Activated CD8-positive, alpha-beta T cell treated with anti-CD3 and anti-CD28 coated beads for 36 hours (primary cell): ENCODE results near the gene CDCA8. TPM values are rescaled to one million over a fixed set of nuclear protein-coding genes. Genes with fewer than 3 reads are reported as not detected.

Source experiments
- ATAC-seq: fragments of 200-7000 bp; cut with Tn5 transposase; one replicate; pipeline ENCODE4 v1.10.0; 2021; ENCODE audit warnings: mild to moderate bottlenecking, moderate library complexity
- CTCF ChIA-PET: fragments of 350-600 bp; sonication (Branson Sonifier 250); formaldehyde crosslinking; loops from one replicate; lab custom pipeline; 2021; ENCODE audit warnings: antibody characterized with exemption; lab: Charles Lee
- POLR2A ChIA-PET: fragments of 350-600 bp; sonication (Branson Sonifier 250); formaldehyde crosslinking; loops from one replicate; lab custom pipeline; 2021; ENCODE audit warnings: antibody characterized with exemption; lab: Charles Lee
- DNase-seq: peaks from one replicate; pipeline ENCODE4 v3.0.0-alpha.2; 2020
- H3K27ac Mint-ChIP-seq: one replicate; pipeline ENCODE4 v1.8.0; 2021; ENCODE audit warnings: mild to moderate bottlenecking, mixed read lengths
- H3K27me3 Mint-ChIP-seq: one replicate; pipeline ENCODE4 v1.8.0; 2021; ENCODE audit warnings: mixed read lengths
- H3K36me3 Mint-ChIP-seq: one replicate; pipeline ENCODE4 v1.8.0; 2021; ENCODE audit warnings: low read depth, mixed read lengths
- H3K4me1 Mint-ChIP-seq: one replicate; pipeline ENCODE4 v1.8.0; 2021; ENCODE audit warnings: low read depth, mixed read lengths
- H3K4me3 Mint-ChIP-seq: one replicate; pipeline ENCODE4 v1.8.0; 2021; ENCODE audit warnings: mild to moderate bottlenecking, moderate library complexity, mixed read lengths
- H3K9me3 Mint-ChIP-seq: one replicate; pipeline ENCODE4 v1.8.0; 2021; ENCODE audit warnings: mixed read lengths
- intact Hi-C: fragments of 100-400 bp; cut with micrococcal nuclease; formaldehyde crosslinking; loops from one replicate; pipeline ENCODE4 v1.10.0; 2022
- total RNA-seq, 2 experiments: library from RNA; stranded (reverse); gene quantifications; one replicate each; pipeline ENCODE4 v1.2.3, GENCODE V29; 2021
- TF ChIP-seq, protein P1 (sequence below): fragments of 200-600 bp; IDR thresholded peaks from one replicate; pipeline ENCODE4 v1.8.0; 2022; ENCODE audit warnings: antibody characterized with exemption, mild to moderate bottlenecking

Gene CDCA8
- total RNA-seq, 2 experiments from 2014 or later: 53.7 to 56.0 TPM

DNA sequence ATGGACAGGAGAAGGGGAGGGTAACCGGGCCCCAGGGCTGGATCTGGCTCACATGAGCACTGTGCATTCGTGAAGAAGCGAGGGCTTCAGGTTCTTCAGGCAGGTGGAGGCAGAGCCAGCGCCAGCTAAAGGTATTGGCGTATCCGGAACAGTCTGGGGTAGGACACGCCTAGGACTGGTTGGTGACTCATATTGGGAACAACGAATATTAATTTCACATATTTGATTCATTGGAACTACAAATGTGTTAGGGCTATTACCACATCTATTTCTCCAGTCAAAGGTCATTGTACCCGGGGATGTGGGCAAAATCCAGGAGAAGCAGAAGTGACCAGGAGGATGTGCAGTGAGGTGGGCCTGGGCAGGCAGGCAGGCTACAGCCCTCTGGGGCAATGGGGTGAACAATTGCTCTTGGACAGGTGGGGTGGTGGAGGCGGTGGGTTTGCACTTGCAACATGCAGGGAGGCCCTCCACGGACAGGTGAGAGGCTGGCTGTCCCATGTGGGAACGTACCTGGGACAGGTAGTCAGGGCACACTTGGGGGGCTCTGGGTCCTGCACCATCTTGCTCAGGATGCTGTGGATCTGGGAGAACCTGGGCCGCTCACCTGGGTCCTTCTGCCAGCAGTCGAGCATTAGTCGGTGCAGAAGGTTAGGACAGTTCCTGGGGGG is 26.7 kb downstream of the CDCA8 start:
- ChIA-PET CTCF (no interaction called here), POLR2A (no interaction called here)
- Mint-ChIP-seq H3K27me3 (no peaks in the 10 kb centered on the region), H3K27ac (no peak overlapping the region), H3K4me3 (no peak overlapping the region), H3K4me1 (no peaks in the 10 kb centered on the region), H3K9me3 (no peaks in the 10 kb centered on the region), H3K36me3 (no peaks in the 10 kb centered on the region)
- DNase-seq (no peak), ATAC-seq (no peak)
- TF ChIP-seq, protein P1, sequence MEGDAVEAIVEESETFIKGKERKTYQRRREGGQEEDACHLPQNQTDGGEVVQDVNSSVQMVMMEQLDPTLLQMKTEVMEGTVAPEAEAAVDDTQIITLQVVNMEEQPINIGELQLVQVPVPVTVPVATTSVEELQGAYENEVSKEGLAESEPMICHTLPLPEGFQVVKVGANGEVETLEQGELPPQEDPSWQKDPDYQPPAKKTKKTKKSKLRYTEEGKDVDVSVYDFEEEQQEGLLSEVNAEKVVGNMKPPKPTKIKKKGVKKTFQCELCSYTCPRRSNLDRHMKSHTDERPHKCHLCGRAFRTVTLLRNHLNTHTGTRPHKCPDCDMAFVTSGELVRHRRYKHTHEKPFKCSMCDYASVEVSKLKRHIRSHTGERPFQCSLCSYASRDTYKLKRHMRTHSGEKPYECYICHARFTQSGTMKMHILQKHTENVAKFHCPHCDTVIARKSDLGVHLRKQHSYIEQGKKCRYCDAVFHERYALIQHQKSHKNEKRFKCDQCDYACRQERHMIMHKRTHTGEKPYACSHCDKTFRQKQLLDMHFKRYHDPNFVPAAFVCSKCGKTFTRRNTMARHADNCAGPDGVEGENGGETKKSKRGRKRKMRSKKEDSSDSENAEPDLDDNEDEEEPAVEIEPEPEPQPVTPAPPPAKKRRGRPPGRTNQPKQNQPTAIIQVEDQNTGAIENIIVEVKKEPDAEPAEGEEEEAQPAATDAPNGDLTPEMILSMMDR: no peak
- intact Hi-C loops: no loop called here

DNA sequence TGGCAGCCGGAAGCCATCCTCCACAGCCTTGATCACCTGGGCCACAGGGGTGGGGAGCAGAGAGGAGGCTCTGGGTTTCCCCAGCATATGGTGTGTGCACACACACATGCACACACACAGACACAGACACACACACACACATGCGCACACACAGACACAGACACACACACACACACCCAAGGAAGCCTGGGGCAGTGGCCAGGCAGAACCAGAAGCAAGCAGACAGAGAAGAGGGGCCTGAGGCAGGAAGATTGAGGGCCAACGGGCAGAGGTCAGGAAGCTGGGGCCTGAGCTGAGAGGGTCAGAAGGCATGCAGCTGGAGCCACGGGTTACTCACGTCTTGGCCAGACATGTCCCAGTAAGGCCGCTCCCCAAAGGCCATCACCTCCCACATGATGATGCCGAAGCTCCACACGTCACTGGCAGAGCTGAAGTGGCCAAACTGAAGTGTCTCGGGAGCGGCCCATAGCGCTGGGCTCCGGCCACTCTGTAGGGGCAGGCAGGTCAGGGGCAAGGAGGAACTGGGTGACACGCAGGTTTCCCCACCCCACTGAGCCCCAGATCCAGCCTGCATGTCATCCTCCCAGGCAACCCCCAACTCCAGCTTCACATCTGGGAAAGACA is 27.4 kb downstream of the CDCA8 start:
- Mint-ChIP-seq H3K36me3 (no peaks in the 10 kb centered on the region), H3K4me1 (no peaks in the 10 kb centered on the region), H3K9me3 (no peaks in the 10 kb centered on the region), H3K27me3 (no peaks in the 10 kb centered on the region), H3K27ac (no peak overlapping the region), H3K4me3 (no peak overlapping the region)
- TF ChIP-seq, protein P1: no peak
- POLR2A ChIA-PET: no interaction called here
- intact Hi-C loops: no loop called here
- CTCF ChIA-PET: interaction anchor here (1.0 kb wide), 1 partner anchor 10 kb away, joined by 3 read pairs; no protein-coding TSS in a partner anchor
- ATAC-seq (no peak), DNase-seq (no peak)

DNA sequence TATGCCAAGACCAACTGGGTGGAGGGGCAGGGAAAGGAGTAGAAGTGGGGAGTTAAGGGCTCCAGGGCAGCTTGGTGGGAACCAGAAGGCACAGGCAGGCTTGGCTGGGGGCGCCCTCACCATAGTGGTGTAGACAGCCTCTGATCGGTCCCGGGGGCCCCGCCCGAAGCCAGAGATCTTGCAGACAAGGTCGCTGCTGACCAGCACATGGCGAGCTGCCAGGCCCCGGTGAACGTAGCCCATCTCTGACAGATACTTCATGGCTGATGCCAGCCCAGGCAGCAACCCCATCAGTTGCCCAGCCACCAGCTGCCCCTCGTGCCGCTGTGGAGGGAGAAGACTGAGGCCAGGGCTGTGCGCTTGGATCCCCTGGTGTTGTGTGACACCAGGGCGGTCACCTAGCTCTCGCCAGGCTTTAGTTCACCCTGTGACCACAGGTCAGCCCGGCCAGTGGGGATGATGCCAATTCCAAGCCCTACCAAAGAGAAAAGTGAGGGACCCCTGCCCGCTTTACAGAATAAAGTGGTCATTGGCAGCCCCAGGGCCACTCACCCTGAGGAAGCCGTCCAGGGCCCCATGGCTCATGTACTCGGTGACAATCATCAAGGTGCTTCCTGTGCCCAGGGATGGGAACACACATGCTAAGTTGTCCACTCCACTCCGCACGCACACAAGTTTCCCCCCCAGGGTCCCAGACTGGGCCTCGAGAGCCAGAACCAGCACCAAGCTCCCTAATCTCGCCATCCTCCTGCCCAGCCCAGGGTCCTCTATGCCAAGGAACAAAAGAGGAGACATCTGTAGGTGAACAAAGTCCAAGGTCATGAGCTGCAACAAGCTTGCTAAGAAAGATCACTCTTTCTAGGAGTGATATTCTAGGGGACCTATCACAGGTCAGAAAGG is 28.2 kb downstream of the CDCA8 start:
- Mint-ChIP-seq H3K36me3 (no peaks in the 10 kb centered on the region), H3K27ac (no peak overlapping the region), H3K27me3 (no peaks in the 10 kb centered on the region), H3K4me1 (no peaks in the 10 kb centered on the region), H3K9me3 (no peaks in the 10 kb centered on the region), H3K4me3 (no peak overlapping the region)
- intact Hi-C loops: no loop called here
- DNase-seq (no peak), ATAC-seq (no peak)
- ChIA-PET CTCF (interaction anchor here (1.0 kb wide), 1 partner anchor 9 kb away, joined by 3 read pairs; no protein-coding TSS in a partner anchor), POLR2A (no interaction called here)
- TF ChIP-seq, protein P1: no peak

DNA sequence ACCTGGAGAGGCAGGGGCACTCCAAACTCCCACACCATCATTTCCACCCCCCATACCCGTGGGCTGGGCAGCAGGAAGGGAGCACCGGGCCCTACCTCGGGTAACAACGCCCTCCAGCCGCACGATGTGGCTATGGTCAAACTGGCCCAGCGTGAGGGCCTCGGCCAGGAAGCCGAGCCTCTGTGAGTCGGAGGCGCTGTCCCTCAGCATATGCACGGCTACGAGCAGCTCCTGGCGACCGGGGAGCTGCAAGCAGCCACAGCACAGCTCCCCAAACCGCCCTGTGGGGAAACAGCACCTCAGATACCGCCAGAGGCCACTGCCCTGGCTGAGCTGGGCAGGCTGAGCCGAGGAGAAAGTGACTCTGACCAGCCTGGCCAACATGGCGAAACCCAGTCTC is 29.2 kb downstream of the CDCA8 start:
- intact Hi-C loops: no loop called here
- H3K4me1 Mint-ChIP-seq: no peaks in the 10 kb centered on the region
- DNase-seq (no peak), ATAC-seq (no peak)
- H3K36me3 Mint-ChIP-seq: no peaks in the 10 kb centered on the region
- H3K27ac Mint-ChIP-seq: no peak overlapping the region
- peaks cover 3% of the 10 kb centered on the region for H3K27me3 Mint-ChIP-seq
- ChIA-PET POLR2A (interaction anchor here (1.5 kb wide), 1 partner anchor 10 kb away, joined by 3 read pairs; no protein-coding TSS in a partner anchor), CTCF (no interaction called here)
- no peaks in the 10 kb centered on the region for H3K9me3 Mint-ChIP-seq
- TF ChIP-seq, protein P1: no peak
- H3K4me3 Mint-ChIP-seq: no peak overlapping the region
